ENCODE results near the gene GNL1. TPM values are rescaled to one million over a fixed set of nuclear protein-coding genes. Genes with fewer than 3 reads are reported as not detected.

The GNL1 gene
- total RNA-seq, 1 donor from 2014 or later = 45.1 TPM

DNA sequence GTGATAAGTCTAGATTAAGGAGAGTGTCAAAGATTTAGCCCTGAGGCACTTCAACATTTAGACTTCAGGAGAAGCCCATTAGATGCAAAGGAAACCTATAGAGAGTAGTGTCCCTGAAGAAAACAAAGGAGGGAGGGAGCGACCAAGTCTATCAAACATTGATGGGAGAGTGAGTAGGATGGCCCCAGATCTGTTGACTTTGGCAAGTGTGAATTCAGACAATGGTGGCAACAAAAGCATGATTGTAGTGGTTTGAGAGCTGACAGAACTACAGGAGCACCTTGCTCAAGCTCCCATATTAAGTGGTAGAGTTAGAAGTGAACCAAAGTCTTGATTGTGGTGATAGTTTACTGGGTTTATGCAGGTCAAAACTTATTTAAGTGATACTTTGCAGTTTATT lies 14.0 kb upstream of the GNL1 start:
- DNase-seq (ENCODE audit: extremely low read depth, low read depth, low spot score) = no peak

DNA sequence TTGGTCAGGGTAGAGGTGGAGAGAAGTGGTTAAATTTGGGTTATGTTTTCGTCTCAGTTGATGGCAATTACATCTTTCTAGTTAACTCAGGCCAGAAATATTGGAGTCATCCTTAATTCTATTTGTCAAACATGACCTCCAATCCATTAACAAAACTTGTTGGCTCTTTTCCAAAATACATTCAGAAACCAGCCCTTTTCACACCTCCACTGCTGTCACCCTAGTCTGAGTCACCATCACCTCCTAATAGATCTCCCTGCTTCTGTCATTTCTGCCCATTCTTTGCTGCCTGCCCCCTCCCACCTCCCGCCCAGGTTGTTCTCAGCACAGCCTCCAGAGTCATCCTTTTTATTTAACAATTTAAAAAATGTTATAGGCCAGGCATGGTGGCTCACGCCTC lies 12.0 kb upstream of the GNL1 start:
- no peak for DNase-seq (ENCODE audit: extremely low read depth, low read depth, low spot score)

DNA sequence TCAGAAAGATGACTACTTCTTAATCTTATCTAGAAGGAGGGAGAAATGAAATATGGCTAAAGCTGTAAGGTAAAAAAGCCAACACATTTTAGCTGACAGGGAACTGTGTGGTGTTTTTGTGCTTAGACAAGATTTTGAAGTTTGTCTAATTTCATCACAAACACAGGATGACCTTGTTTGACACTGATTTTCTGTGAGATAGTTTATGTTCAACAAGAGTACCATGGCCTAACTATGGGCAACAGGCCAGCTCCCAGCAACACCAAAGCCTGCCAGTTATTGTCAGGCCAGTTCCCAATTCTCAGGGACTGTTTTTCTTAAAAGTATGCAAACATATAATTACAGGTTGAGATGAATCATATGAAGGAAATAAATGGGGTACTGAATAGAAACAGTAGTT lies 9.5 kb upstream of the GNL1 start:
- no peak for DNase-seq (ENCODE audit: extremely low read depth, low read depth, low spot score)

DNA sequence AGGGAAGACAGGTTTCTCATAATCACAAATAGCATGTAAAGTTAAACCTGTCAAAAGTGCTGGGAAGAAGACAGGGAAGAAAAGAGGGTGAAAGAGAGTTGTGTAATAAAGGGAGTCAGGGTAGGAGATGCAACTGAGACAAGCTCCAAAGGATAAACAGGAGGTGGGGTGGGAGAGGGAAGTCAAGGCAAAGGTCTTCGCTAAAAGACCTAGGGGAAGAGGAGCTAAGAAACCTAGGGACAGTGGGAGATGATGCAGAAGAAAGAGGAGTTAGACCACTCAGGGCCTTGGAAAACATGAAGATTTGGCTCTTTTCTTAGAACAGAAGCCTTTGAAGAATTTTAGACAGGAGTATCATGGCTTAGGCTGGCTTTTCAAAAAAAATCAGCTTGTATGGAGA lies 7.8 kb upstream of the GNL1 start:
- DNase-seq (ENCODE audit: extremely low read depth, low read depth, low spot score) = no peak

DNA sequence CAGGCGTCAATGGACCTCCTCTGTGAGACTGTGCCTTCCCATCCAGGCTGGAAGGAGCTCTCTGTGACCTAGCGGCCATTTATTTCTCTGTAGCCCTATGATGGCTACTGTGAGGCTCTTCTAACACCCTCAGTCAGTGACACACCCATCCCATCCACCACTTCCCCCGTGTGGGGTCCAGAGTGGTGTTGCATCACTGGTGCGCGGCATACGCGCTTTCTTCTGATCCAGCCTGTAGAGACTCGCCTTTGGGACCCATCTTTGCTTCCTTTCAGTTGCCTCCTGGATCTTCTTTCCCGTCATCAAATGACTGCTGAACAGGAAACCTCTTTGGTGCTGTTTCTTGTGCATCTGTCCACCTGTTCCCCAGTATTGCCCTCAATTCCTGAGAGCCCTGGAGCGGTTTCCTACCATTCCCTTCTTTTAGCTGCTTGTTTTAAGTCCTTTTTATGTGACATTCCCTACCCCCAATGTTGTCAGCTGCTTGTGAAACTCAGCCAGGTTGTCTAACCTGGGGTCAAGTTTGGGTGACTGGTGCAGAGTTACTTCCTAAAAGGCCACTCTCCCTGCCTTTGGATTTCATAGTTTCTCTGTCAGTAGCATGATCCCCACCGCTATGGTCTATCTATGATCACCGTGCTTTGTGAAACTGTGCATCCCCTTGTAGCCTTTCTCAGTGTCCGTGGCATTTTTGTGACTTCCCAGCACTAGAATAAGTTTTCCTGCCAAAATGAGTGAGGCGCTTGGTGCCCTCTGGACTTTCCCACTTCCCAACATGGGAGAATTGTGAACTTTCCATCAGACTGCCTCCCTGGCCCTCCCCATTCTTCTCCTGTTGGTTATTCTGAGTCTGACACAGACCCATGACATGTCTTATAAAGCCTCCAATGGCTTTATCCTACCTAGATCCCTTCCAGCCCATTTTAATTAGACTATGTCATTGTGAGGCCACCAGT lies 6.5 kb upstream of the GNL1 start:
- no peak for DNase-seq (ENCODE audit: extremely low read depth, low read depth, low spot score)

DNA sequence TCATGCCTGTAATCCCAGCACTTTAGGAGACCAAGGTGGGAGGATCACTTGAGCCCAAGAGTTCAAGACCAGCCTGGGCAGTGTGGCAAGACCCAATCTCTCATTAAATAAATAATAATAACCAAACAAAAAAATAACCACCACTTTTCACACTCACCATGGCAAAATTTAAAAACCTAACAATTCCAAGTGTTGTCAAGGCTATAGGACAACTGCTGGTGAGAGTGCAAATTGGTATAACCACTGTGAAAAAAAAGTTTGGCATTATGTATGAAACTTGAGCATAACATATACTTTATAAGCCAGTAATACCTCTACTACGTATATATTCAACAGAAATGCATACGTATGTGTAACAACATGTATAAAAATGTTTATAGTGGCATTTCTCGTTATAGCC lies 4.6 kb upstream of the GNL1 start:
- no peak for DNase-seq (ENCODE audit: extremely low read depth, low read depth, low spot score)

DNA sequence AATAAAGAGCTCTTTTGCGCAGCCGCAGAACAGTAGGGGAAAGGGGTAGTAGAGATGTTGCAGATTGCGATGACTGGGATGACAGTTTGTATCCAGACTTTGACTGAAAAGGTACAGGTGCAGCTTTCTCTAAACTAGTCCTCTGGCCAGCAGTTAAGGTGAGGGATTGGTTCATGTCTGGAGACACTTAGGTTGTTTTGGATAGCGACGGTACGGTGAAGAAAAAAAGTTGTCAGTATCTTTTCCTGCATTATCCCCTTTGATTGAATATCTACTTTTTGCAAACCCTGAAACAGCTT lies 1.3 kb upstream of the GNL1 start:
- no peak for DNase-seq (ENCODE audit: extremely low read depth, low read depth, low spot score)

DNA sequence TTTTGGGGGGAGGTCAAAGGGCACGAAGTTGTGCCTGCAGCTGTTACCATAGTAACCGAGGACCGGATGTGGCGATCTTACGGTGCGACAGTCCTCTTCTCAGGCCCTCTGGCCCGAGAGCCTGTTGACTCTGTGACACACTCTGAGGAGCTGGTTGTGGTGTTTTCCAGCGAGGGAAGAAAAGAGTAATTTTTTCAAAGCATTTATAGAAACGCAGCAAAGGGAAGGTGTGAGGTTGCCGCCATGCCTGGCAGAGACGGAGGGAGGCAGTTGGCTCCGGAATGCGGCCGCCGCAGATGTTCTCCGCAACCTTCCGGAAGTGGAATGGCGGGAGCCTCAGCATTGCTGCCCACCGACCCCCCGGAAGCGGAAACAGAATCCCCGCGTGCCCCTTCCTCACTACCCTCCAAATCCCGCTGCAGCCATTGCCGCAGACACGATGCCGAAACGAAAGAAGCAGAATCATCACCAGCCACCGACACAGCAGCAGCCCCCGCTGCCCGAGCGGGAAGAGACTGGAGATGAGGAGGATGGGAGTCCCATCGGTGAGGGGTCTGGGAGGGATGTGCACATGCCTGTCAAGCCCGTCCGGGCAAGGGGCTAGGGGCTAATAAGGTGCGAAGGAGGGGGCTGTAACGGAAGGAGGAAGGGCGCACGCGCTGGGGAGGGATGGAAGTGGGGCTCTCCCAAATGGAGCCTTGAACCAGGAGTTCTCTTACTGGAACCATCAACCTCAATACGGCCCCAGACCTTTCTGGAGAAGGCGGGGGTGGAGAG lies 805 bp upstream of the GNL1 start, which contains the start of gene PRR3:
Gene PRR3 (plus strand): TSS at position 390 of the 777 bp plus-strand sequence. CDS start 50 bp downstream, at position 440.
- DNase-seq (ENCODE audit: extremely low read depth, low read depth, low spot score) = no peak

DNA sequence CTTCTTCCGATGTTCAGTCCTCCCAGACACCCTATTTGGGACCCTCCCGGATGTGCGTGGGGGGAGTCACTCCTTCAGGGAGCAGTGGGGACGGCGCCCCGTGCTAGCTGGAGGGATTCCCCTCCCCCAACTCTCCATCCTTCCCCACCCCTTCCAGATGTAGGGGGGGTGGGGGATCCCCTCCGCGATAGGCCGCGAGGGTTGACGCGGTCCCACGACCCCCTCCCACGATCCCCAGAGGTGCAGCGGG lies 548 bp downstream of the GNL1 start:
- DNase-seq (ENCODE audit: extremely low read depth, low read depth, low spot score) = no peak

DNA sequence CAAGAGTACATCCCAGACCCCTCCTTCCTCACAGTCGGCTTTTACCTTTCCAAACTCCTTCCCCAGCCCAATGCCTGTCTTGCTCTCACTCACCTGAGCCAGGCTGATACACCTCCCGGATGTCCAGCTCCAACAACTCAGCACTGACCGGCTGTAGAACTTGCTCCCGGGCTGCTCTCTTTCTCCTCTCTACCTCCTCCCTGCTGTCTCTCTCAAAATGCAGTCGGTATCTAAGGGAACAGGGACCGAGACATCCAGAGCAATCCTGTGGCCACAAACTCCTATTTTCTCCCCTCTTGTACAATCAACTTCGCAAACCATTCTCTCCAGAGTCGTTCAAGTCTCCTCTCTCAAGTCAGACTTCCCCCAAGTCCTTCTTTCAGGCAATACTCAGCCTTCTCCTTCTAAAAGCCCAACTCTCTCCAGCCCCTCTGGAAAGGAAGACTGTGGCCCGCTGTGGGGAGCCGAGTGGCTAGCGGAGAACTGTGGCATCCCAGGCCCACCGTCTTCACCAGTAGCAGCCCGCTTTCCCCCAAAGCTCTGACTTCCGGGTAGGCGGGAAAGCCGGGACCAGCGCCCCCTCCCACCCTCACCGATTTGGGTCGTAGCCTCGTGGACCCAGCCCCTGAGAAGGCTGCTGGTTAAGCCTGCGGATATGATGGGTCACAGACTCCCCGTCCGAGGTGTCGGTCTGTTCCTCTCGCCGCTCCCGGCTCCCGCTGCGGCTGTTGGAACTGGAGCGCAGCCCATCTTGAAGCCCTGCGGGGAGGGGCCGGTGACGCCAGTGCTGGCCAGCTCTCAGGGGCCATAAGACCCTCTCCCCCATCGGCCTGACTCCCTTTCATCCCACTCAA lies 1.1 kb downstream of the GNL1 start:
- DNase-seq (ENCODE audit: extremely low read depth, low read depth, low spot score) = no peak

DNA sequence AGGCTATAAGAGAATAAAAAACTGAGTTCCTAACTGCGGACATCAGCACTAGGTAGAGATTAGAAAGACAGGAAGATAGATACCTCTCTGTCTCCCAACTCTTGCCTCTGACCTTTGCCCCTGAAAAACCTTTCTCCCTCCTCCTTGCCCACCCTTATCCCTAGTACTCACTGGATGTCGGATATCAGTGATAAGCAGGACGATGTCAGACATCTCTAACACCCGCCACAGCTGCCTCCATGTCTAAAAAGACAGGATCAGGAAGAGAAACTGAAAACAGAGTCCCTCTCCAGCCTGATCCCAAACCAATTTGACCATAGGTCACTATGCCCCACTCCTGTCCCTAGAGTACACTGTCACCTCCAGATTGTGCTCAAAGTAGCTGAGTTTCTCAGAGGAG lies 1.9 kb downstream of the GNL1 start:
- DNase-seq (ENCODE audit: extremely low read depth, low read depth, low spot score) = no peak

DNA sequence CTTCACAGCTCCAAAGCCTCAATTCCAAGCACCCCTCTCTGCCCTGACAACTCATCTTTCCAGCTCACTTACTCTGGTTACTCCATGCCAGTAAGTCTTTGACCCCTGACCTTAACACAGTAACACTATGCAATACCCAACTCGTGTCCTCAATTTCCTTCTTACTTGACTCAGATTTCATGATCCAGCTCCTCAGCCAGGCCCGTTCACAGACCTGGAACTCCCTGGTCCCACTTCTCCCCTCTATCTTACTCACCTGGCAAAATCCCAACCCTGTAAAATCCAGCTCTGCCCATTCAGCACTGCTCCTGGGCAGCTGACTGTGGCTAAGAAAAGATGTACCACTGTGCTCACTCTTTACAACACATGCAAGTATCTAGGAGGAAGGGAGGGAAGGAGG lies 7.9 kb downstream of the GNL1 start:
- DNase-seq (ENCODE audit: extremely low read depth, low read depth, low spot score) = no peak

DNA sequence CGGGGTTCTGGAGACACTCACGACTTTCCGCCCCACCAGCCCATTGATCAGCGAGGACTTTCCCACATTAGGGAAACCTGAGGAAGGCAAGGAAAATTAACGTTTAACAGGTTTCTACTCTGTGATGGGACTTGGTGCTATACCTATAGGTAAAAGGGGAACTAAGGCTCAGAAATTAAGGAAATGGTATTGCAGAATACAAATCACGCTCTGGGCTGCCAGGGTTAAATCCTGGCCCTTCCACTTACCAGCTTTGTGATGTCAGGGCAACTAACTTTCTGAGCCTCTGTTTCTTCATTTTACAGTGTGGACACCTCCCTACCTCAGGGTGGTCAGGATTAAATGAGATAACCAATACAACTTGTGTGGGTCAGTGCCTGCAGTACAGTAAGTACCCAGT lies 8.8 kb downstream of the GNL1 start:
- no peak for DNase-seq (ENCODE audit: extremely low read depth, low read depth, low spot score)

DNA sequence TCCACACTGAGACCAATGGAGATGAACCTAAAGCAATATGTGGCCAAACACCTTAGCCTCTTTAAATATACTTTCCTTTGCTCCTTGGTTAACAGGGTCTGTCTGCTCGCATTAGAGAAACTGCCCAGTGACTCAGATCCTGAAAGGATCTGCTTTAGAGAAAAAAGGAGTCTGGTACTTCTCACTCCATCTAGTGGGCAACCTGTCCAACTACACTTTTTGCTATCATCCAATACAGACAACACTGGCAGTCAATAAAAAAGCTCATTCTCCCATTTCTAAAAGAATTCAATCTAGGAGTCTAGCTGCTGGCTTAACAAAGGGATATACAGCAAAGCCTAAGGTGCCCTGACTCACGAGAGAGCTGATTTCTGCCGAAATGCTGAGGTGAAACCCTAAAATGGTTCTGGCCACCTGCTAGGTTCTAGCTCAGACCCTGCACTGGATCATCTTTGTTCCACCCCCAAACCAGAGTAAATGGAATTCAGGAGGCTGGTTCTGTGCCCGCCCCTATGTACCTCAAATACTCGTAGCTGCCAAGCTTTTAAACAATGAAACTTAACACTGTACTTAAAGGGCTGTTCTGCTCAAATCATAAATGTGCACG lies 11.5 kb downstream of the GNL1 start:
- DNase-seq (ENCODE audit: extremely low read depth, low read depth, low spot score) = peak; percentile 55

DNA sequence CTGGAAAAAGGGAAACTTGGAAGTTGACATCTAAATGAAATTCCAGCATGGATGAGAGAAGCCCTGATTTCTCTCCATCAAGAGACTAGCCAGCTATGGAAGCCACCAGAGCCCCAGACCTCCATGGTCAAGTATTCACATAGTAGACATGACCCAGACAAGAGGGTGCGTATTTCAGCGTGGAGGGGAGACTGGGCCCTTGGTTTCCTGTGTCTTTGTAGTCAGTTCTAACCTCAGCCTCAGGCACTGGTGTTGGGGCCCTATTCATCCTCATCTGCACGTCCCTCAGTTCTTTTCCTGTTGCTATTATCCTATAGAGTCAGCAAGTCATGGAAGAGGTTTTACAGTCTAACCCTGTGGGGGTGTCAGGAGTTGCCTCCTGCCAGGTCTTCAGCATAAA lies 12.5 kb downstream of the GNL1 start:
- no peak for DNase-seq (ENCODE audit: extremely low read depth, low read depth, low spot score)

DNA sequence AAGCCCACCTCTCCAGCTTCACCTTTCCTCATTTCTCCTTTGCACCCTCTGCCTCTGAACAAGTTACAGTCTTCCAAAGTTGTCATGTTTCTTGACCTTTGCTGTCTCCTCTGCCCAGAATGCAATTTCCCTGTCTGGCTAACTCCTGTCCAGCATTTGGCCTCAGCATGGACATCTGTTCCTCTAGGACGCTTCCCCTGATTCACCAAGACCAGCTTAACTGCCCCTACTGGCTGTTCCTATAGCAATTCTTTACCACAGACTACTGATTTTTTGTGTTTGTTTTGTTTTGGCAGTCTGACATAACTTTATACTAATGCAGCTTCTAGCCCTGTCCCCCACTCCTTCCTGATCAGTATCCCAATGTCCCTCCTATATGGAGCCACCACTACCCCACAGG lies 13.4 kb downstream of the GNL1 start:
- DNase-seq (ENCODE audit: extremely low read depth, low read depth, low spot score) = no peak

DNA sequence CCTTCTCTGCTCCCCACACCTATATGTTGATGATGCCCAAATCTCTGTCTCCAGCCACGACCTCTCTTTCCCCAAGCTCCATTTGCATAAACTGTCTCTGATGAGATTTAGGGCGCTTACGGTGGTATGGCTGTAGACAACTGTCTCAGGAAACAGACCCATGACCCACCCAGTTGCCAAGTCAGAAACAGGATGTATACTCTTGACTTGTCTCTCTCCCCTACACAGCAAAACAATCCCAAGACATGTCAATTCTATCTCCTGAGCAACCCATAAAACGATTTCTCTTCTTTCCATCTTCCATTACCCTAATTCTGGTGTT lies 13.9 kb downstream of the GNL1 start:
- DNase-seq (ENCODE audit: extremely low read depth, low read depth, low spot score) = no peak

DNA sequence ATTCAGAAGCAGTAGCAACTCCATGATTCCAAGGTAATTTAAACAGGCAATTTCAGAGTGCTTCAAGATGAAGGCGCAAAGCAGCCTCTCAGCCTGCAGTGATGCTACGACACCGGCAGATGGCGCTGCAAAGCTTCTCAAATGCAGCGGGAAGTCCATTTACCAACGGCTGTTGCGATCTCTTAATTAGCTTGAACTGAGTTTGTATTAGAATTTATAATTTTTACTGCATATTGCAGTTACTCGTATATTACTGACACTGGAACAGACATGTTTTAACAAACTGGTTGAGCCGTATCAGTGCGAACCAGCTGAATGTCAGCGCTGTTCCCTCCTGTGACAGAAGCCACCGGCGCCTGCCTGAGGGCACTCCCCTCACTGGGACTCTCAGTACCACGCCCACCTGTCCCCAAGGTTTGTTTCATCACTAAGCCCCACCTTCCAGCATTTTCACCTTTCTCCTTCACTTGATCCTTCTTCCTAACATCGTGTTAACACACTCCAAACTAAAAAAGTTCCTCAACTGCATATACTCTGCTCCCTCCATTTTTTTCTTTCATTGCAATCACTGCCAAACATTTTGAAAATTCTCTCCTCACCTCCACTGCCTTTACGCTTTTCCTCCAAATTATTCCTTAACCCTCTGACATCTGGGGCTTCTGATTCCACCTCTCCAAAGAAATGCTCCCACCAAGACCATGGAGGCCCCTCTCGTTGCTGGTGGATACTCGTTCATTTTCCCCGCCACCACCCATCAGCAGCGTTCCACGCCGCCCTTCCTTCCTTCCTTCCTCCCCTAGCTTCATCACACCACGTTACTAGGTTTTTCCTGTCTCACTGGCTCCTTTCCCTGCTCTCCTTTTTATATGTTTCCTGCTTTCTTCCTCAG lies 14.5 kb downstream of the GNL1 start:
- peak; percentile 78 for DNase-seq (ENCODE audit: extremely low read depth, low read depth, low spot score)

DNA sequence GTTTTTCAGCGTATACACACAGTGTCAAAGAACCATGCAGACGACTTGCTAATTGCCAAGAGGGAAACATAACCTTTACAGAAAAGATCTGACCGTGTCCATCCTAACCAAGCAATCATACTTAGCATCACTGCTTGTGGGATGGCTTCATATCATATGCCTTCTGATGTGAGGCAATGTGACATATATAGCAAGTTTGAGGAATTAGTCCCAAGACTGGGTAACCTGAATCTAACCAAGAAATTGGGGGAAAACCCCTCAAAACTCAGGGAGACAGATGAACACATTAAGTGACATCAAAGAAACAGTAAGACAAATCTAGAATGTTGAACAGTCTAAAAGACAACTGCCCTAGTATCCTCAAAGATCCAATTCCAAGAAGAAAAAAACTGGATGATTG lies 18.4 kb downstream of the GNL1 start:
- no peak for DNase-seq (ENCODE audit: extremely low read depth, low read depth, low spot score)
